IPS DF 6.9 (cell line): Measurements from ENCODE around the gene NCAM2.
"Not testable (repeated sequence)": the region's sequence is repeated elsewhere in the genome, so short reads cannot be mapped to it uniquely, and the experiment has no call there.

Experiments used
- DNase-seq: peaks from one replicate; pipeline ENCODE4 v3.0.0-alpha.2; 2013; ENCODE audit warnings: low read depth, low spot score
- H3K27ac ChIP-seq: one replicate; pipeline ENCODE4 v1.5.1; 2013; ENCODE audit warnings: low read length, control low read depth
- H3K27me3 ChIP-seq: 2 replicates; pipeline ENCODE4 v1.6.1; 2013; ENCODE audit warnings: mild to moderate bottlenecking, low read length; ENCODE audit not compliant: control insufficient read depth, insufficient read depth
- H3K36me3 ChIP-seq: 2 replicates; pipeline ENCODE4 v1.6.1; 2013; ENCODE audit warnings: low read length; ENCODE audit not compliant: control insufficient read depth, insufficient read depth
- H3K4me1 ChIP-seq: 2 replicates; pipeline ENCODE4 v1.6.1; 2013; ENCODE audit warnings: low read length; ENCODE audit not compliant: control insufficient read depth, insufficient read depth
- H3K4me3 ChIP-seq: 2 replicates; pipeline ENCODE4 v1.5.1; 2013; ENCODE audit warnings: mild to moderate bottlenecking, low read length
- H3K9me3 ChIP-seq: 2 replicates; pipeline ENCODE4 v1.6.1; 2013; ENCODE audit warnings: low read length, inconsistent platforms; ENCODE audit not compliant: control insufficient read depth, insufficient read depth
- WGBS: extraction: QIAGEN DNeasy Blood & Tissue Kit; methylation state at CpG from one replicate; pipeline ENCODE4 v1.1.7; 2013; ENCODE audit warnings: mixed read lengths, missing lambda C conversion rate; ENCODE audit not compliant: insufficient read length, insufficient coverage; 5-methylcytosine and 5-hydroxymethylcytosine counted together

The NCAM2 gene

DNA sequence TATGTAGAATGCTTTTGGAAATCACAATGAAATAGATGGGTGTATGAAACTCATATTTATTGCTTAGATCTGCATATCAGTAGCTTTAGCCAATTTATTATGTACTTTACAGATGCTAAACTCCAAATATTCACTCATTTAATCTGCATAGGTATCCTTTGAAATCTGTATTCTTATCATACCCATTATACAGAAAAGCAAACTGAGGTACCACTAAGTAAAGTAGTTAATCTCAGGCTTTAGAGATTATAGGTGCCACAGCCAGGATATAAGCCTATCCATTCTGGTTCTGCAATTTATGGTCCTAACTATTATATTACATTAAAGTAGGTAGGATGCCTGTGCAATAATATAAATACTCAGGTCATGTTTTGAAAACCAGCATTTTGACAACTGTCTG, 369.4 kb downstream of the NCAM2 start:
- H3K27ac ChIP-seq = no peak overlapping the region
- no peaks in the 10 kb centered on the region for H3K36me3 ChIP-seq
- no peak for DNase-seq
- no peak overlapping the region for H3K4me3 ChIP-seq
- H3K4me1 ChIP-seq = no peaks in the 10 kb centered on the region
- no peaks in the 10 kb centered on the region for H3K27me3 ChIP-seq
- peaks cover 2% of the 10 kb centered on the region for H3K9me3 ChIP-seq

DNA sequence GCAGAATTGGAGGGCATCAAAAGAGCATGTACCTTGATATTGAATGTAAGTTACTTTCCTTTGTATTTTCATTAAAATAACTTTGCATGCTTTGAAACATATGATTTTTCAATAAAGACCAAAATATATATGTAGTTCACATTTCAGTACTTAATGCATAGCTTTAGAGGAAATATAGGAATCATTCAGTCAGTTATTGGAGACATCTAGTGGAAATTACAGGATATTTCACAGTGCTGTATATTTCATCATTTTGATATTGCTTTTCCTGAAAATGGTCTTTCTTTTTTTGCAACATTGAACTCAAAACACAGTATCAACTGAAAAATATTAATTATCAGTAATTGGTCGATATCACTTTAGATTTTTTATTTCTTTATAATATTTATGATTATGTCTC, 375.8 kb downstream of the NCAM2 start:
- Histone ChIP-seq H3K36me3 (no peaks in the 10 kb centered on the region), H3K4me3 (no peak overlapping the region), H3K9me3 (no peaks in the 10 kb centered on the region; the same call in 1 of the 2 replicates), H3K27ac (no peak overlapping the region), H3K4me1 (no peaks in the 10 kb centered on the region), H3K27me3 (no peaks in the 10 kb centered on the region)
- WGBS = no CpG with 5 or more reads among the region's 1 CpG
- no peak for DNase-seq

DNA sequence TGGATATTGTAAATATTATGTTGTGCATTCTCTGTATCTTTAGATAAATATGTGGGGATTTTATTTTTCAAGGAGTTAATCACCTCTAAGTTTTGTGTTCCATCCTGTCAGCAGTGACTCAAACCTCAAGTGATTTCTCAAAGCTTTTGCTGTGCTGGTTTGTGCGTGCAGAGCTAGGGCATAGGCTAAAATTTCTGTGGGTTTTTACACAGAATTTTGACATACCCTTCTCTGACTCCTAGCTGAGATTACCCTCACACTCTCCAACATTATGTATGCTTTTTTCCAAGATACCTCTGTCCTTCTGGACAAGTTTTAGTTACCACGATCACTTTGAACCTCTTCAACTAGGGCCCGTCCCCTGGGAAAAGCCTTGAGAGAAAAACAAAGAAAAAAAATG, 384.9 kb downstream of the NCAM2 start:
- no peak for DNase-seq
- Histone ChIP-seq H3K4me1 (no peaks in the 10 kb centered on the region), H3K27me3 (no peaks in the 10 kb centered on the region), H3K27ac (no peak overlapping the region), H3K36me3 (no peaks in the 10 kb centered on the region), H3K4me3 (no peak overlapping the region), H3K9me3 (no peaks in the 10 kb centered on the region; the same call in 1 of the 2 replicates)
- WGBS = no CpG with 5 or more reads among the region's 3 CpGs

DNA sequence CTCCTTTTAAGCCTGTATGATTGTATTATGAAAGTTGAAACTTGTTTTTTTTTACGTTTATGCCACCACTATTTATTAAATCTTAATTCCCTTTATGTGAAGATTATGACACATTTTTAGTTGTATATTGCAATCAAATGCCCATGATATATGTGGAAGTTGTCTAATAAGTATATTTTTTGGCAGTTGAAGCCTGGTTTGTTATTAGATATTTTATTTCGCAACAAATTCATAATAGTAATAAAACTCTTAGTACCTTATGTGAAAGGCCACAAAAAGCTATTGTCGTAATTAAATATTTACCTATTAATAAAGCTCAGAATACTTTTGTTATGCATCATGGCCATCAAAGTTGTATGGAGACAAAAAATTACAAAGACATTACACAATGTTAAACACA, 386.8 kb downstream of the NCAM2 start:
- Histone ChIP-seq H3K36me3 (no peaks in the 10 kb centered on the region), H3K27me3 (no peaks in the 10 kb centered on the region), H3K27ac (no peak overlapping the region), H3K9me3 (no peaks in the 10 kb centered on the region; the same call in 1 of the 2 replicates), H3K4me1 (no peaks in the 10 kb centered on the region), H3K4me3 (no peak overlapping the region)
- DNase-seq = no peak
- WGBS = no CpG with 5 or more reads among the region's 3 CpGs

DNA sequence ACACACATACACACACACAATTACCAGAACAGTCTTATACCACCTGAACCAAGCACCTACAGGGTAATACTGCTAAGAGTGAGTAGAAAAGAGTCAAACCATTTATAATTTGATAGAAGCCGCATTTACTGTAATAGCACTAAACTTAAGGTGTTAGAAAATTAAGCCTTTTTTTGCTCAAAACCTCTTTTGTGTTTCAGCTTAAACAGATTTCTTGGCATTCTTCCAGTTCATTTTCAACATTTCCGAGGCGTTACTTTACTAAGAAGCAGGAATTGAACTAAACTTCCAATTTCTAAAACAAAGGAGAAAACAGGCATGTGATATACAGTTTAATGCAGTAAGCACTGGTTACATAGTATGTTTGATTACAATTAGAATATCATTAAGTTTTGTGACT, 387.2 kb downstream of the NCAM2 start:
- DNase-seq = no peak
- no peaks in the 10 kb centered on the region for H3K27me3 ChIP-seq
- no peak overlapping the region for H3K4me3 ChIP-seq
- no peaks in the 10 kb centered on the region for H3K36me3 ChIP-seq
- H3K4me1 ChIP-seq = no peaks in the 10 kb centered on the region
- WGBS = no CpG with 5 or more reads among the region's 3 CpGs
- peaks cover 1% of the 10 kb centered on the region for H3K9me3 ChIP-seq
- no peak overlapping the region for H3K27ac ChIP-seq

DNA sequence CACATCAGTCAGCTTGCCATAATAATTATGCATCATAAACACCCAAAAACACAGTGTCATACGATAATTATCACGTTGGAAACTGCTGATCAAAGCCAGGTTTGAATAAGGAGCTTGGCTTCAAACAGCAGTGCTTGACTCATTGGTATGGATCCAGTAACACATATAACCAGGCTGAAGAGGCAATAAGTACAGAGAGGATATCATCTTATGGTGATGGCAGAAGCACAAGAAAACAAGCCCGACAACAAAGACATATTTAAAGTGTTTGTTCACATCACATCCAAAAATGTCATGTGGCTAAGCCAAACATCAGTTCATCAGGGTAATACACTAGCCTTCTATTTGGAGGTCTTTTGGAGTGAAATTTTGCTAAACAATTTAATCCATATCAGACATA, 389.7 kb downstream of the NCAM2 start:
- Histone ChIP-seq H3K27me3 (no peaks in the 10 kb centered on the region), H3K9me3 (peaks cover 1% of the 10 kb centered on the region), H3K27ac (no peak overlapping the region), H3K4me3 (no peak overlapping the region), H3K36me3 (no peaks in the 10 kb centered on the region), H3K4me1 (no peaks in the 10 kb centered on the region)
- no peak for DNase-seq
- no CpG with 5 or more reads among the region's 3 CpGs for WGBS

DNA sequence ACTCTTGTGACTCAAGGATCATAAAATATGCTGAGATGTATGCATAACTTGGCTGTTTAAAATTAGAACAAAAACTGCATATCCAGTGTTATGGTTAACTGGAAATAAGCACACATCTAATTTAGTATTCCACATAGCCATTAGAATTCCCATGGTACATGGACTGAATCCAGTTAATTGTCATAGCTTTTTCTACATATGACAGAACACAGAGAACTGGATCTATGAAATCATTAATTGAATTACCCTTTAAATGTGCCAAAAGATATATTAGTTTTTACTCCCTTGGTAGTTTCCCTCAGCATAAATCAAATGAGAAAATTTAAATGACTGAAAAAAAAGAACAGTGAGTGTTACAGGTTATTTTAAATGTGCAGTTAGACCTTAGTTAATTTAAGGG, 395.9 kb downstream of the NCAM2 start:
- H3K4me3 ChIP-seq = no peak overlapping the region
- H3K4me1 ChIP-seq = no peaks in the 10 kb centered on the region
- peaks cover 8% of the 10 kb centered on the region for H3K9me3 ChIP-seq
- no peak for DNase-seq
- no peaks in the 10 kb centered on the region for H3K27me3 ChIP-seq
- no peaks in the 10 kb centered on the region for H3K36me3 ChIP-seq
- H3K27ac ChIP-seq = no peak overlapping the region

DNA sequence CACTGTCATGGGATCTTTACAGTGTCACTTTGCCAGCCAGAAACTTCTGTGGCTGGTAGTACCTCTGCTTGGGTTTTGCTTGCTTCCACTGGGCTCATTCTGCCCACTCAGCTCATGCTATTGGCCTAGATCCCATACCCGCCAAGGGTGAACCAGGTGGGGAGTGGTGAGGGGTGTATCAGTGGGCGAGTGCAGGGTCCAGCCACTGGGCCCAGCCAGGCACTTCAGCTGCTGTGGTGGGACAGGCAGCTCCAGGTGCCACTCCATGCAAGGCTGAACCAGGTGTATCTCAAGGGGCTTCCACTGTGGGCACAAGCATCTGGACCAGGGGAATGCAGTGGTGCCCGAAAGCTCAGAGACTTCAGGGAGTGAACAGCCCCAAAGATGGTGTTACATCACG, 398.2 kb downstream of the NCAM2 start:
- DNase-seq = no peak
- peaks cover 7% of the 10 kb centered on the region for H3K9me3 ChIP-seq
- no peaks in the 10 kb centered on the region for H3K4me1 ChIP-seq
- H3K27ac ChIP-seq = no peak overlapping the region
- no peaks in the 10 kb centered on the region for H3K36me3 ChIP-seq
- WGBS = no CpG with 5 or more reads among the region's 4 CpGs
- H3K27me3 ChIP-seq = no peaks in the 10 kb centered on the region
- no peak overlapping the region for H3K4me3 ChIP-seq

DNA sequence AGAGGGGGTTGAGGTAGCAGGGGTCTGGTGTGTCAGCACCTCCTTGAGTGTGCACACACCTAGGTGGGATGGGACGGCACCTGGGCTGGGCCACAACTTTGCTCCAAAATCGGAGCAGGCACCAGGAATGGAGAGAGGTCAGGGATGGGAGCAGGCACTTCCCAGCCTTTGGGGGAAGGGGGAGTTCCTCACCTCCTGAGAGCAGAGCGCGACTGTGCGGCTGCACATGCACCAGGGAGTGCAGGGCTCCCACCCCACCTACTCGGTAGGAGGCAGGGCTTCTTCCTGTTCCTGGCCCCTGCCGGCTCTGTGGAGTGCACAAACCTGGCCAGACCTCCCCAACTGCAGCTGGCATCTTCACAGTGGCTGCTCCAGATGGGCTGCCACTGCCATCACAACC, 399.3 kb downstream of the NCAM2 start:
- DNase-seq = no peak
- Histone ChIP-seq H3K9me3 (peaks cover 7% of the 10 kb centered on the region), H3K36me3 (no peaks in the 10 kb centered on the region), H3K27me3 (no peaks in the 10 kb centered on the region), H3K4me3 (no peak overlapping the region), H3K4me1 (no peaks in the 10 kb centered on the region), H3K27ac (no peak overlapping the region)
- WGBS = no CpG with 5 or more reads among the region's 7 CpGs

DNA sequence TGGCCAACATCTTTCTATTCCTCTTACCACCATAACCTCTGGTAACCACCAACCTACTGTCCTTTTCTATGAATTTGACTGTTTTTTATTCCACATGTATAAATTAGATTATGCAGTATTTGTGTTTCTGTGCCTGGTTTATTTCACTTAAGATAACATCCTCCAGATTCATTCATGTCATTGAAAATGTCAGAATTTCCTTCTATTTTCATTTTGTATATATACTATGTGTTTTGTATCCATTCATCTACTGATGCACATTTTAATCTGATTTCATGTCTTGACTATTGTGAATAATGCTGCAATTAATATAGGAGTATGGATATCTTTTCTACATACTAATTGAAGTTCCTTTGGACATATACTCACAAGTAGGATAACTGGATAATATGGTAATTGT, 403.2 kb downstream of the NCAM2 start:
- H3K4me3 ChIP-seq = no peak overlapping the region
- no peaks in the 10 kb centered on the region for H3K27me3 ChIP-seq
- no peaks in the 10 kb centered on the region for H3K36me3 ChIP-seq
- no peaks in the 10 kb centered on the region for H3K4me1 ChIP-seq
- no peak overlapping the region for H3K27ac ChIP-seq
- H3K9me3 ChIP-seq = peaks cover 7% of the 10 kb centered on the region
- DNase-seq = no peak

DNA sequence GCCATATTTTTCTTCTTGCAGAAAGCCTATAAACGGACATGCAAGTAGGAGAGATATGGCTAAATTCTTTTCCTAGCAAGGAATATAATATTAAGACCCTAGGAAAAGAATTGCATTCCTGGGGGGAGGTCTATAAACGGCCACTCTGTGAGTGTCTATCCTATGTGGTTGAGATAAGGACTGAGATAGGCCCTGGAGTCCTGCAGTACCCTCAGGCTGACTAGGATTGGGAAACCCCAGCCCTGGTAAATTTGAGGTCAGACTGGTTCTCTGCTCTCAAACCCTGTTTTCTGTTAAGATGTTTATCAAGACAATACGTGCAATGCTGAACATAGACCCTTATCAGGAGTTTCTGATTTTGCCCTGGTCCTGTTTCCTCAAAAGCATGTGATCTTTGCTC, 404.0 kb downstream of the NCAM2 start:
- DNase-seq = not testable (repeated sequence)

More for the DNA sequence above, 404.0 kb downstream of the NCAM2 start:
- WGBS = no CpG with 5 or more reads among the region's 3 CpGs
- H3K27me3 ChIP-seq, H3K4me1 ChIP-seq, H3K9me3 ChIP-seq, H3K27ac ChIP-seq, H3K36me3 ChIP-seq, H3K4me3 ChIP-seq: not testable (repeated sequence)
